Ishikawa (cell line): ENCODE results near the gene NECAB2.

ENCODE experiments used
- CEBPB ChIP-seq: IDR thresholded peaks from 2 replicates; pipeline ENCODE4 v1.6.1; 2012
- EGR1 ChIP-seq: IDR thresholded peaks from 2 replicates; pipeline ENCODE4 v1.6.1; 2012
- EP300 ChIP-seq: IDR thresholded peaks from 2 replicates; pipeline ENCODE4 v1.6.1; 2012; ENCODE audit warnings: borderline replicate concordance
- FOXM1 ChIP-seq: IDR thresholded peaks from 2 replicates; pipeline ENCODE4 v1.6.1; 2012; ENCODE audit warnings: low read depth, borderline replicate concordance
- NFIC ChIP-seq: IDR thresholded peaks from 2 replicates; pipeline ENCODE4 v1.6.1; 2012
- RAD21 ChIP-seq: IDR thresholded peaks from 2 replicates; pipeline ENCODE4 v1.6.1; 2012; ENCODE audit warnings: low read depth
- TAF1 ChIP-seq: IDR thresholded peaks from 2 replicates; pipeline ENCODE4 v1.6.1; 2012; ENCODE audit warnings: low read depth, mild to moderate bottlenecking
- TCF12 ChIP-seq: IDR thresholded peaks from 2 replicates; pipeline ENCODE4 v1.6.1; 2012; ENCODE audit warnings: low read depth
- TEAD4 ChIP-seq: IDR thresholded peaks from 2 replicates; pipeline ENCODE4 v1.6.1; 2012
- YY1 ChIP-seq: IDR thresholded peaks from 2 replicates; pipeline ENCODE4 v1.6.1; 2012; ENCODE audit warnings: low read depth
- ZBTB7A ChIP-seq: IDR thresholded peaks from 2 replicates; pipeline ENCODE4 v1.6.1; 2012; ENCODE audit warnings: low read depth
- TF ChIP-seq, protein P1 (sequence below): IDR thresholded peaks from 2 replicates; pipeline ENCODE4 v1.6.1; 2012
- TF ChIP-seq, protein P2 (sequence below): IDR thresholded peaks from 2 replicates; pipeline ENCODE4 v1.6.1; 2012; ENCODE audit warnings: low read depth, mild to moderate bottlenecking
- TF ChIP-seq, protein P3 (sequence below): IDR thresholded peaks from 2 replicates; pipeline ENCODE4 v1.6.1; 2012

Gene NECAB2

DNA sequence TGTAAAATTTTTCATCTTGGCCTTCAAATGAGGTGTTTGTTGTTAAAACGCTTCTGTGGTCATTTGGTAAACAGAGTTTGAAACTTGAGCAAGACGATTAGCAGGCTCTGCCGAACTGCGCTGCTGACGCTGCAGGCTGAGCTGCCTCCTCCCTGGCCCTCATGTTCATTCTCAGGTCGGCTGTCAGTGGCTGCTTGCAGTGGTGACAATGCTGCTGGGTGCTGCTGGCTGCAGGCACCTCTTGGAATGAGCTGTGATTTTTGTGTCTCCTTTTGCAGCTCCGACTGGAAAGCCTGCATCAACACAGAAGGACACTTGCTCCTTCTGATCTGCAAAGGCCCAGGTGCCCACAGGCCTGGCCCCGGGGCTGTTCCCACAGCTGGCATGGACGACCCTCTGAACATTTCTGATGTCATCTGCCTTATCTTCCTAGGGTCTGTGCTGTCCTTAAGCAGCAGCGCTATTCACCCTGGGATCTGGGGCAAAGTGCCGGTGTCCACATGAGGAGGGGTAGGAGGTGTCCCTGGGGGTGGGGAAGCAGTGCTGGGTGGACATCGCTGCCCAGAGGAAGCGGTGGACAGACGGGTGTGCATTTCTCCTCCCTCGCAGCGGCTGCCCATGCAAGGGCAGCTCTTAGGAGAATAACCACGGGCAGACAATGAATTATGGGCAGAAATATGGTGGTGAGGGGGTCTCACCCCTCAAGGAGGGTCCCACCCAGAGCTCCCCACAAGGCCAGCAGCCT is 38.1 kb upstream of the NECAB2 start:
- TF ChIP-seq, protein P1, sequence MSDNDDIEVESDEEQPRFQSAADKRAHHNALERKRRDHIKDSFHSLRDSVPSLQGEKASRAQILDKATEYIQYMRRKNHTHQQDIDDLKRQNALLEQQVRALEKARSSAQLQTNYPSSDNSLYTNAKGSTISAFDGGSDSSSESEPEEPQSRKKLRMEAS, result no peak
- TF ChIP-seq, protein P2, sequence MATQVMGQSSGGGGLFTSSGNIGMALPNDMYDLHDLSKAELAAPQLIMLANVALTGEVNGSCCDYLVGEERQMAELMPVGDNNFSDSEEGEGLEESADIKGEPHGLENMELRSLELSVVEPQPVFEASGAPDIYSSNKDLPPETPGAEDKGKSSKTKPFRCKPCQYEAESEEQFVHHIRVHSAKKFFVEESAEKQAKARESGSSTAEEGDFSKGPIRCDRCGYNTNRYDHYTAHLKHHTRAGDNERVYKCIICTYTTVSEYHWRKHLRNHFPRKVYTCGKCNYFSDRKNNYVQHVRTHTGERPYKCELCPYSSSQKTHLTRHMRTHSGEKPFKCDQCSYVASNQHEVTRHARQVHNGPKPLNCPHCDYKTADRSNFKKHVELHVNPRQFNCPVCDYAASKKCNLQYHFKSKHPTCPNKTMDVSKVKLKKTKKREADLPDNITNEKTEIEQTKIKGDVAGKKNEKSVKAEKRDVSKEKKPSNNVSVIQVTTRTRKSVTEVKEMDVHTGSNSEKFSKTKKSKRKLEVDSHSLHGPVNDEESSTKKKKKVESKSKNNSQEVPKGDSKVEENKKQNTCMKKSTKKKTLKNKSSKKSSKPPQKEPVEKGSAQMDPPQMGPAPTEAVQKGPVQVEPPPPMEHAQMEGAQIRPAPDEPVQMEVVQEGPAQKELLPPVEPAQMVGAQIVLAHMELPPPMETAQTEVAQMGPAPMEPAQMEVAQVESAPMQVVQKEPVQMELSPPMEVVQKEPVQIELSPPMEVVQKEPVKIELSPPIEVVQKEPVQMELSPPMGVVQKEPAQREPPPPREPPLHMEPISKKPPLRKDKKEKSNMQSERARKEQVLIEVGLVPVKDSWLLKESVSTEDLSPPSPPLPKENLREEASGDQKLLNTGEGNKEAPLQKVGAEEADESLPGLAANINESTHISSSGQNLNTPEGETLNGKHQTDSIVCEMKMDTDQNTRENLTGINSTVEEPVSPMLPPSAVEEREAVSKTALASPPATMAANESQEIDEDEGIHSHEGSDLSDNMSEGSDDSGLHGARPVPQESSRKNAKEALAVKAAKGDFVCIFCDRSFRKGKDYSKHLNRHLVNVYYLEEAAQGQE, result no peak
- TF ChIP-seq ZBTB7A (no peak), RAD21 (no peak), EP300 (no peak), TEAD4 (no peak), CEBPB (no peak), EGR1 (no peak)

DNA sequence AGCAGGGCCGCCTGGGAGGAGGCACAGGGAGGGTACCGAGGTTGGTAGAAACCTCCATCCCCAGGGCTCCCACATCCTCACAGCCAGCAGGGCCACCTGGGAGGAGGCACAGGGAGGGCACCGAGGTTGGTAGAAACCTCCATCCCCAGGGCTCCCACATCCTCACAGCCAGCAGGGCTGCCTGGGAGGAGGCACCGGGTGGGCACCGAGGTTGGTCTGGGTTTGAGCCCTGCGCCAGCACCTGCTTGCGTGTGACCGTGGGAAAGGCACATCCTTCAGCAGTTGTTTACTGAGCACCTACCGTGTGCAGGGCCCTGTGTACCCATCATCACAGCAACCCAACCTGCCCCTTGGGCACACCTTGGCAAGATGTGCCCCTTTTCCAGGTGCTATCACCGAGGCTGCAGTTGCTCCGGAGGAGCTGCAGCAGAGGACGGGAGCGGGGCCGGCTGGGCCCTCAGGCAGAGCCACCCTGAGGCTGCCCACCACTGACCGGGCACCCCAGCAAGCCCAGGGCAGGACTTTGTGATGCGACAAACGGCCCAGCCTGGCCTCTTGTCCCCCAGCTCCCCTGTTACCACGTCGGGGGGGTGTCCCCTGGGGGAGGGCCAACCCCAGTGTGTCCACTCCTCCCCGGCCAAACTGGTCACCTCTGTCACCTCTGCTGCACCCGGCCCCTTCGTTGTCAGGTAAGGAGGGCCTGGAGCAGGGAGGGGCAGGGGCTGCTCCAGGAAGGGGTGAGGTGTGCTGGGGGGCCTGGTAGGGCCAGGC is 37.1 kb upstream of the NECAB2 start:
- TF ChIP-seq NFIC, result no peak
- no peak for TF ChIP-seq YY1
- TF ChIP-seq EGR1, result no peak
- no peak for TF ChIP-seq EP300
- TF ChIP-seq, protein P1, result no peak
- no peak for TF ChIP-seq TCF12

DNA sequence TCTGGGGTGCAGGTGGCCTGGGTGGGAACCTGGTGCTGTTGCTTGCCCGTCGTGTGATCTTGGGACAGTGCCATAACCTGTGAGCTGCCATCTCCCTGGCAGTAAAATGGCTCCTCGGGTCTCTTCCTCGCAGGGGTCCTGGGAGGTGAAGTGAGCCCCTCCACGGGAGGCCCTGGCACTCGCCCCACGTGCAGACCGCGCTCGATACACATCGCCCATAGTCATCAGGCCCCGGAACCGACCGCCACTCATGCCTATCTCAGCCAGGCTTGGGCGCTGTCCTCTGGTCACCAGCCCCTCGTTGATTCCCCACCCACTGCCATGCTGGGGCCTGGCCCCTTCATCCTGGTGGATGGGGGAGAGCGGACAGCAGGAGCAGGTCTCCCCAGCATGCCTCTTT is 36.5 kb upstream of the NECAB2 start:
- no peak for TF ChIP-seq RAD21
- TF ChIP-seq, protein P2, result no peak

DNA sequence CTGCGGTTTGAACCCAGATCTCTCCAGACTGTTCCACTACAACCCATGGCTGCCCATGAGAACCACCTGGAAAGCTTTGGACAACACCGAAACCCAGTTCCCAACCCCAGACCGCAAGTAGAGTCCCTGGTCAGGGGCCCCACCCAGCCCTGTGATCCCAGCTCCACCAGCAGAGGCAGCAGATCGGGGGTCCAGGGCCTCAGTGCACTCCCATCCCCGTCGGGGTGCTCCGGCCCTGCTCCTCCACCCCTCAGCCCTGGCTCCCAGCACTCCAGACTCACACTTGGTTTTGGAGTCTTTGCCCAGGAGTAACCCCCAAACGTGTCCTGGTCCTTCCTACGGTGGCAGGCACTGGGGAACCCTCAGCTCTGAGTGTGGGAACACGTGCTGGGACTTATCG is 35.7 kb upstream of the NECAB2 start:
- TF ChIP-seq RAD21 (no peak), YY1 (no peak), EP300 (no peak), TCF12 (no peak), NFIC (no peak), ZBTB7A (no peak), FOXM1 (no peak), TAF1 (no peak)
- TF ChIP-seq, protein P1, result no peak

DNA sequence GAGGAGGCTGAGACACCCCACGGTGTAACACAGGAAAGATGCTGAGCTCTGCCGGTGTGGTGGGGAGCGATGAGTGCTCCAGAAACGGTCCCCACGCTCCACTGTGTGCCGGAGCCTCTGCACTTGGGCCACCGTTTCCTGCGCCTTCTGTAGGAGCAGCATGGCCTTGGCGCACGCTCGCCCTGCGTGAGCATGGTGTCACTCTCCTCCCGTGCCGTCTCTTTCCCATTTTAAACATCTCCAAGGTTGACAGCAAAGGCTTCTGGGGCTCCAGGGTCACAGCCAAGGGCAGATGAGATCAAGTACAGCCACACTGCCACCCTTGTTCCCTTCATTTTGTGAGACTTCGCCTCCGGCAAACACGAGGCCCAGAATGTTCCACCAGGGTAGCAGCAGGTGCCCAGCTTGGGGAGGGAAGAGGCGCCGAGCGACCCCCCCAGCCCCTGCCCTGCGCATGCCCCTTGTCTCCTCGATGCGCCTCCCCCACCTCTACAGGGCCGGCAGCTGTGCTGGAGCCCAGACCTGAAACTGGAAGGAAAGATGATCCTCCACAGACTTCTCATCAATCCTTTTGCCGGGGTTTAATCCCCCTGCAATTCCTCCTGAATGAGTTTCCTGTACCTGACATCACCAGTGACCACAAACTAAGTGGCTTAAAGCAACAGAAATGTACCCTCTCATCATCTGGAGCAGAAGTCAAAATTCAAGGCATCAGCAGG is 34.9 kb upstream of the NECAB2 start:
- TF ChIP-seq FOXM1 (no peak), TEAD4 (no peak), TAF1 (no peak), CEBPB (no peak), RAD21 (no peak), NFIC (no peak), YY1 (no peak), ZBTB7A (no peak)
- TF ChIP-seq, protein P3, sequence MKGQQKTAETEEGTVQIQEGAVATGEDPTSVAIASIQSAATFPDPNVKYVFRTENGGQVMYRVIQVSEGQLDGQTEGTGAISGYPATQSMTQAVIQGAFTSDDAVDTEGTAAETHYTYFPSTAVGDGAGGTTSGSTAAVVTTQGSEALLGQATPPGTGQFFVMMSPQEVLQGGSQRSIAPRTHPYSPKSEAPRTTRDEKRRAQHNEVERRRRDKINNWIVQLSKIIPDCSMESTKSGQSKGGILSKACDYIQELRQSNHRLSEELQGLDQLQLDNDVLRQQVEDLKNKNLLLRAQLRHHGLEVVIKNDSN, result no peak
